Uterus (tissue), 2 donors: ENCODE measurements around the gene WAC.

Experiments
- CTCF ChIP-seq, 4 experiments: fragments of 200-600 bp in 2 of 4; fragments of 450-650 bp in 2 of 4; sonication (generic) in 2 of 4; IDR thresholded peaks; one replicate each; pipeline ENCODE4 v1.5.1; 2016 to 2019; ENCODE audit warnings: antibody characterized with exemption in 4 of 4, mild to moderate bottlenecking in 2 of 4, moderate library complexity in 1 of 4
- POLR2A ChIP-seq, 2 donors: fragments of 450-650 bp; IDR thresholded peaks; one replicate each; pipeline ENCODE4 v1.6.1; 2016; ENCODE audit warnings: antibody characterized with exemption in 2 of 2, mild to moderate bottlenecking in 1 of 2, moderate library complexity in 1 of 2

DNA sequence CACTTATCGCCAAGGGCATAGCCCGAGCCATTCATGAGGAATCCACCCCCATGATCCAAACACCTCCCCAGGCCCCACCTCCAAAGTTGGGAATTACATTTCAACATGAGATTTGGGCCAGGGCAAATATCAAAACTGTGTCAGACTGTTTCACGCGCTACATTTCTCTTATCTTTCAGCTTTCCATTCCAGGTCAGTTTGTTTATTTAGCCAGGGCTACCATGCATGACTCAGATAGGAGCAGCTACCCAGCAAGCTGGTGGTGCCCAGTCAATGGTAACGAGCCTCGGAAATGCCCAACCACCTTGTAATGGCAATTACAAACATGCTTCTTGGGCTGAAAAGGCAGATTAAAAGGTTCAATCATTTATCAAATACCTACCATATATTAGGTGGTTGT lies 100.8 kb downstream of the WAC start:
- TF ChIP-seq CTCF (IDR thresholded peaks at IDR 0.05): no peak
- TF ChIP-seq POLR2A (IDR thresholded peaks at IDR 0.05): no peak
